Measurements from ENCODE around the gene NAXE. TPM values are rescaled to one million over a fixed set of nuclear protein-coding genes. Genes with fewer than 3 reads are reported as not detected.

NAXE gene
- total RNA-seq, 1 donor from 2014 or later = 102 TPM

DNA sequence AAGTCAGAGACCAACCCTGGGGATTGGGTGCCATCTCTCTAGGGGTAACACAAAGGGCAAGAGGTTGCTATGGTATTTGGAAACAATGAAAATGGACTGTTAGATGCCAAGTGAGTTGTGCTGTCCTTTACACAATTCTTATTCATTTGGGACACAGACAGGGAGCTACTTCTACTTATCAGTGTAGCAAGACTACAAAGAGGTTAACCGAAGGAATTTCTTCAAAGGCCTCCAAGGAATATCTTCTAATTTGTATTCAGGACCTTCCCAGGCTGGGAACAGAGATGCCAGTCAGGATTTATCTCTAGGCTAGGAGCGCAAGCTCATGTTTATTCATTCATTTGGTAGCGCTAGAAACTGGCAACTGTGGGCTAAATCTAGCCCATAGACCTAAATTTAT, 2.6 kb downstream of the NAXE start:
- H3K4me1 ChIP-seq = peaks cover 21% of the 10 kb centered on the region
- no peaks in the 10 kb centered on the region for H3K27me3 ChIP-seq (ENCODE audit: low read depth)
- H3K27ac ChIP-seq (replicated peaks) = no peak overlapping the region
- TF ChIP-seq, protein P1, sequence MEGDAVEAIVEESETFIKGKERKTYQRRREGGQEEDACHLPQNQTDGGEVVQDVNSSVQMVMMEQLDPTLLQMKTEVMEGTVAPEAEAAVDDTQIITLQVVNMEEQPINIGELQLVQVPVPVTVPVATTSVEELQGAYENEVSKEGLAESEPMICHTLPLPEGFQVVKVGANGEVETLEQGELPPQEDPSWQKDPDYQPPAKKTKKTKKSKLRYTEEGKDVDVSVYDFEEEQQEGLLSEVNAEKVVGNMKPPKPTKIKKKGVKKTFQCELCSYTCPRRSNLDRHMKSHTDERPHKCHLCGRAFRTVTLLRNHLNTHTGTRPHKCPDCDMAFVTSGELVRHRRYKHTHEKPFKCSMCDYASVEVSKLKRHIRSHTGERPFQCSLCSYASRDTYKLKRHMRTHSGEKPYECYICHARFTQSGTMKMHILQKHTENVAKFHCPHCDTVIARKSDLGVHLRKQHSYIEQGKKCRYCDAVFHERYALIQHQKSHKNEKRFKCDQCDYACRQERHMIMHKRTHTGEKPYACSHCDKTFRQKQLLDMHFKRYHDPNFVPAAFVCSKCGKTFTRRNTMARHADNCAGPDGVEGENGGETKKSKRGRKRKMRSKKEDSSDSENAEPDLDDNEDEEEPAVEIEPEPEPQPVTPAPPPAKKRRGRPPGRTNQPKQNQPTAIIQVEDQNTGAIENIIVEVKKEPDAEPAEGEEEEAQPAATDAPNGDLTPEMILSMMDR (IDR thresholded peaks at IDR 0.05; ENCODE audit: borderline replicate concordance) = no peak
- no peaks in the 10 kb centered on the region for H3K9me3 ChIP-seq (replicated peaks)
- intact Hi-C loops (cut with micrococcal nuclease) = no loop called here
- H3K36me3 ChIP-seq = peaks cover 53% of the 10 kb centered on the region
- no peak for DNase-seq
- H3K4me3 ChIP-seq = no peak overlapping the region

DNA sequence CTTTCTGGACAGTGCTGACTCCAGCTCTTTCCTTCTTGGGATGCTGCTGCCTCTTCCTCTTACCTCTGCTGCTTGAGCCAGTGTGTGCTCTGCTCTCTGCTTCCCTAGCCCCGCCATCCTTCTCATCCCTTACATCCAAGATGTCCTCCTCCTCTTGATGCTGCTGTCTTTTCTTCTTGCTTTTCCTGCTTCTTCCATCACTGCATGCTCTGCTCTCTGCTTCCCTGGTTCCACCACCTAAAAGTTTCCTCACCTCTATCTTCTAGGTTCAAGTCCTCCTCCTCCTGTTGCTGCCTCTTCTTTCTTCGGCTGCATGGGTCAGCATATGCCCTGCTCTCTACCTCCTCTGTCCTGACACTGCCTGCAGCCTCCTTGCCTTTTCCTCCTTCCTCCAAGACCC, 3.4 kb downstream of the NAXE start:
- Histone ChIP-seq H3K4me3 (no peak overlapping the region), H3K27ac (replicated peaks) (no peak overlapping the region), H3K36me3 (peaks cover 53% of the 10 kb centered on the region), H3K4me1 (peaks cover 21% of the 10 kb centered on the region), H3K27me3 (ENCODE audit: low read depth) (no peaks in the 10 kb centered on the region), H3K9me3 (replicated peaks) (no peaks in the 10 kb centered on the region)
- intact Hi-C loops (cut with micrococcal nuclease) = no loop called here
- no peak for DNase-seq
- TF ChIP-seq, protein P1 (IDR thresholded peaks at IDR 0.05; ENCODE audit: borderline replicate concordance) = no peak

DNA sequence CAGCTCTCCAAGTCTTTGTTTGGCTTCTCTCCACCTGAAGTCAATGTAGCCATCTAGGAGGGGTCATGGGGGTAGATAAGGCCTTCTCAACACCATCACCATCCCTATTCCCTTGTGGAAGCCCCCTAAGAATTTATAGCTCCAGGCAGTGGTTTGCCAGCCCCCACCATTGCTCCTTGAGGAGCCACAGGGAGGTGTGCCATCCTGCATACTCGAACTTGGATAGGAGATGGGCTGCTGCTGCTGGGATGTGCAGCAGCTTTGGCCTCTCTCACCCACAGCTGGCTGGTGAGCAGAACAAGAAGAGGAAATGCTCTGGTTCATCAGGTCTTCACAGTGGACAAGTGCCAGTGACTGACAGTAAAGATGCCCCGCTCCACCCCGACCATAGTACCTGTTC, 4.8 kb downstream of the NAXE start:
- peaks cover 27% of the 10 kb centered on the region for H3K4me1 ChIP-seq
- no peak for DNase-seq
- no peak overlapping the region for H3K4me3 ChIP-seq
- no peak overlapping the region for H3K27ac ChIP-seq (replicated peaks)
- no peaks in the 10 kb centered on the region for H3K9me3 ChIP-seq (replicated peaks)
- TF ChIP-seq, protein P1 (IDR thresholded peaks at IDR 0.05; ENCODE audit: borderline replicate concordance) = no peak
- intact Hi-C loops (cut with micrococcal nuclease) = no loop called here
- H3K27me3 ChIP-seq (ENCODE audit: low read depth) = no peaks in the 10 kb centered on the region
- peaks cover 53% of the 10 kb centered on the region for H3K36me3 ChIP-seq

DNA sequence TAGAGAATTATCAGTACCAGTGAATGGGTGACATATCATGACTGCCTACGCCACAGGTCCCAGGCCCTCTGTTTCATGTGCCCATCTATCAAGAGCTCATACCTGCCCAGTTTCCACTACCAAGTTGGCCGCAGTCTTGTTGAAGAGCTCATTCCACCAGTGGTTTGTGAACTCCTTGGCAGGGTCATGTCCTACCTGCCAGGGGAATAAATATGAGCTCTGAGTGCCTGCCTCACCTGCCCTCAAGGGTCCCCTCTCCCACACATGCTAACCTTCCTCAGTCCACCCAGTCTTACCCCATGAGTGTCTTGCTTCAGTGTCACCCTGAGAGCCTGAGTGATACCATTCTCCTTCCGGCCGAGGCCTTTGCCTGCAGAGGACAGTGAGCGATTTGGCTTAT, 6.5 kb downstream of the NAXE start:
- intact Hi-C loops (cut with micrococcal nuclease) = no loop called here

DNA sequence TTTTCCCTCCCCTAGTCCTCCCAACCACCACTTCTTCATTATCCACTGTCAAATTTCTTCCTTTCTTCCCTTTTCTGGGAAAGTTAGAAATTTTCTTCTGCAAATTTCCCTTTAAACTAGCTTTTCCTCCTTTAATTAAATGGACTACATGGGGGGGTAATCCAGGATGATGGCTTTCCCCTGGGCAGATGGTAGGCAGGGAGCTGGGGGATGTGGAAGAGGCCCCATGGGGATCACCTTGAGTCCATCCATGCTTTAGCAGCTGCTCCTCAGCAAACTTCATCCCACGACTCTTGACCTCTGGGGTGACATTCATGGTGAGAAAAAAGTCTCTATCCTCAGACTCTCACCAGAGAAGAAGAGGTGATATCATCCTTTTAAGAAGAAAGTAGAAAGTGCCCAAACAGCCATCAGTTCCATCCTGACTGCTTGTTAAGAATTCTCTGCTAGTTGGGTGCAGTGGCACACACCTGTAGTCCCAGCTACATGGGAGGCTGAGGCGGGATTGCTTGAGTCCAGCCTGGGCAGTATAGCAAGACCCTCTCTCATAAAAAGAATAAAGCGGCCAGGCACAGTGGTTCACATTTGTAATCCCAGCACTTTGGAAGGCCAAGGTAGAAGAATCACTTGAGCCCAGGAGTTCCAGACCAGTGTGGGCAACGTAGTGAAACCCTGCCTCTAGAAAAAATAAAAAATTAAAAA, 7.3 kb downstream of the NAXE start:
- intact Hi-C loops (cut with micrococcal nuclease) = no loop called here
- TF ChIP-seq, protein P1 (IDR thresholded peaks at IDR 0.05; ENCODE audit: borderline replicate concordance) = no peak
- peaks cover 43% of the 10 kb centered on the region for H3K36me3 ChIP-seq
- DNase-seq = no peak
- no peaks in the 10 kb centered on the region for H3K9me3 ChIP-seq (replicated peaks)
- no peaks in the 10 kb centered on the region for H3K27me3 ChIP-seq (ENCODE audit: low read depth)
- peaks cover 30% of the 10 kb centered on the region for H3K4me1 ChIP-seq
- H3K27ac ChIP-seq (replicated peaks) = no peak overlapping the region
- H3K4me3 ChIP-seq = no peak overlapping the region

More for the DNA sequence above, 6.5 kb downstream of the NAXE start:
- Histone ChIP-seq H3K4me3 (no peak overlapping the region), H3K27me3 (ENCODE audit: low read depth) (no peaks in the 10 kb centered on the region), H3K27ac (replicated peaks) (no peak overlapping the region), H3K9me3 (replicated peaks) (no peaks in the 10 kb centered on the region), H3K4me1 (peaks cover 30% of the 10 kb centered on the region), H3K36me3 (peaks cover 48% of the 10 kb centered on the region)
- TF ChIP-seq, protein P1 (IDR thresholded peaks at IDR 0.05; ENCODE audit: borderline replicate concordance) = no peak
- no peak for DNase-seq

Measured in left ventricle myocardium inferior (tissue), 1 donor.